Measurements from ENCODE around the gene BBIP1. TPM values are rescaled to one million over a fixed set of nuclear protein-coding genes. Genes with fewer than 3 reads are reported as not detected.

BBIP1 gene
- total and polyA plus RNA-seq, 10 of the 15 experiments (the other 5 are each of a cell fraction or from before 2014, with no cell fraction given), result 13.8 to 40.8 (median 31.3) TPM

GRCh38 chr10:110861476-110861875, 57.5 kb downstream of the BBIP1 start:
- in situ Hi-C loops (cut with MboI) (no loop called here), intact Hi-C loops (cut with micrococcal nuclease; ENCODE audit: unreplicated experiment) (no loop called here)
- Histone ChIP-seq H3K4me1 (ENCODE audit: control insufficient read depth, insufficient read depth, low read length) (peaks cover 87% of the 10 kb centered on the region), H3K27ac (ENCODE audit: control insufficient read depth, insufficient read depth) (peak overlapping the region; percentile 98), H3K4me2 (ENCODE audit: control insufficient read depth, insufficient read depth) (no peak overlapping the region; the same call in 1 of the 2 replicates), H3K79me2 (ENCODE audit: control insufficient read depth, insufficient read depth, low read length) (peaks cover 2% of the 10 kb centered on the region; the same call in 1 of the 2 replicates), H3K9ac (ENCODE audit: control insufficient read depth, insufficient read depth, low read length) (peak overlapping the region; percentile 78; the same call in 1 of the 2 replicates), H3K36me3 (ENCODE audit: control insufficient read depth in 2 of 2, insufficient read depth in 2 of 2, low read length in 1 of 2) (no peaks in the 10 kb centered on the region), H3K4me3 (no peak overlapping the region), H3K9me3 (replicated peaks; ENCODE audit: control insufficient read depth, insufficient read depth, low read length) (no peaks in the 10 kb centered on the region), H4K20me1 (ENCODE audit: control insufficient read depth, insufficient read depth) (no peaks in the 10 kb centered on the region), H3K27me3 (replicated peaks in 1 of 2; ENCODE audit: control insufficient read depth in 2 of 2, insufficient read depth in 2 of 2, low read length in 1 of 2) (no peaks in the 10 kb centered on the region), H2AFZ (ENCODE audit: control insufficient read depth, low read depth, low read length) (no peak overlapping the region)
- no peak for ATAC-seq
- DNase-seq (ENCODE audit: low read depth, low spot score), result no peak
- POLR2A ChIA-PET, result interaction anchor here (0.9 to 6.7 kb wide), 10 partner anchors 10 to 113 kb away, joined by 3 to 145 read pairs (median 6); partner anchors contain the start of genes BBIP1 and PDCD4
- FAIRE-seq, result no peak
- RAD21 ChIA-PET (ENCODE audit: unreplicated experiment), result interaction anchor here (0.7 to 5.2 kb wide), 12 partner anchors 9 to 113 kb away, joined by 3 to 135 read pairs (median 10); partner anchors contain the start of genes BBIP1 and PDCD4
- CTCF ChIA-PET, result interaction anchor here (0.9 to 5.4 kb wide), 8 partner anchors 9 to 58 kb away, joined by 3 to 68 read pairs (median 5); partner anchors contain the start of genes BBIP1, PDCD4 and SHOC2
- WGBS (ENCODE audit: insufficient coverage, insufficient replicate concordance, low lambda C conversion rate, missing lambda C conversion rate), result 69% methylated on average over 2 of the region's 2 CpGs
- SMC1A ChIA-PET (ENCODE audit: uncharacterized antibody, unreplicated experiment), result interaction anchor here (1.0 to 6.8 kb wide), 14 partner anchors 9 to 113 kb away, joined by 3 to 188 read pairs (median 10); partner anchors contain the start of genes BBIP1 and PDCD4
- BruUV-seq (replicated peaks), result no TSS peak
- TF ChIP-seq, protein P1, sequence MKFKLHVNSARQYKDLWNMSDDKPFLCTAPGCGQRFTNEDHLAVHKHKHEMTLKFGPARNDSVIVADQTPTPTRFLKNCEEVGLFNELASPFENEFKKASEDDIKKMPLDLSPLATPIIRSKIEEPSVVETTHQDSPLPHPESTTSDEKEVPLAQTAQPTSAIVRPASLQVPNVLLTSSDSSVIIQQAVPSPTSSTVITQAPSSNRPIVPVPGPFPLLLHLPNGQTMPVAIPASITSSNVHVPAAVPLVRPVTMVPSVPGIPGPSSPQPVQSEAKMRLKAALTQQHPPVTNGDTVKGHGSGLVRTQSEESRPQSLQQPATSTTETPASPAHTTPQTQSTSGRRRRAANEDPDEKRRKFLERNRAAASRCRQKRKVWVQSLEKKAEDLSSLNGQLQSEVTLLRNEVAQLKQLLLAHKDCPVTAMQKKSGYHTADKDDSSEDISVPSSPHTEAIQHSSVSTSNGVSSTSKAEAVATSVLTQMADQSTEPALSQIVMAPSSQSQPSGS (IDR thresholded peaks at IDR 0.05; ENCODE audit: low read length), result no peak
- no peak for TF ChIP-seq SIX5 (IDR thresholded peaks at IDR 0.05; ENCODE audit: low read depth, low read length, severe bottlenecking)
- TF ChIP-seq SUZ12 (IDR thresholded peaks at IDR 0.05; ENCODE audit: unreplicated experiment), result no peak
- TF ChIP-seq, protein P2, sequence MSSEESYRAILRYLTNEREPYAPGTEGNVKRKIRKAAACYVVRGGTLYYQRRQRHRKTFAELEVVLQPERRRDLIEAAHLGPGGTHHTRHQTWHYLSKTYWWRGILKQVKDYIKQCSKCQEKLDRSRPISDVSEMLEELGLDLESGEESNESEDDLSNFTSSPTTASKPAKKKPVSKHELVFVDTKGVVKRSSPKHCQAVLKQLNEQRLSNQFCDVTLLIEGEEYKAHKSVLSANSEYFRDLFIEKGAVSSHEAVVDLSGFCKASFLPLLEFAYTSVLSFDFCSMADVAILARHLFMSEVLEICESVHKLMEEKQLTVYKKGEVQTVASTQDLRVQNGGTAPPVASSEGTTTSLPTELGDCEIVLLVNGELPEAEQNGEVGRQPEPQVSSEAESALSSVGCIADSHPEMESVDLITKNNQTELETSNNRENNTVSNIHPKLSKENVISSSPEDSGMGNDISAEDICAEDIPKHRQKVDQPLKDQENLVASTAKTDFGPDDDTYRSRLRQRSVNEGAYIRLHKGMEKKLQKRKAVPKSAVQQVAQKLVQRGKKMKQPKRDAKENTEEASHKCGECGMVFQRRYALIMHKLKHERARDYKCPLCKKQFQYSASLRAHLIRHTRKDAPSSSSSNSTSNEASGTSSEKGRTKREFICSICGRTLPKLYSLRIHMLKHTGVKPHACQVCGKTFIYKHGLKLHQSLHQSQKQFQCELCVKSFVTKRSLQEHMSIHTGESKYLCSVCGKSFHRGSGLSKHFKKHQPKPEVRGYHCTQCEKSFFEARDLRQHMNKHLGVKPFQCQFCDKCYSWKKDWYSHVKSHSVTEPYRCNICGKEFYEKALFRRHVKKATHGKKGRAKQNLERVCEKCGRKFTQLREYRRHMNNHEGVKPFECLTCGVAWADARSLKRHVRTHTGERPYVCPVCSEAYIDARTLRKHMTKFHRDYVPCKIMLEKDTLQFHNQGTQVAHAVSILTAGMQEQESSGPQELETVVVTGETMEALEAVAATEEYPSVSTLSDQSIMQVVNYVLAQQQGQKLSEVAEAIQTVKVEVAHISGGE (CRISPR knock-in tag; IDR thresholded peaks at IDR 0.05), result no peak
- TF ChIP-seq TCF12 (IDR thresholded peaks at IDR 0.05; ENCODE audit: low read depth, low read length), result no peak

Data from GM12878 (cell line).